GM12873 (cell line): ENCODE data around the gene CLIP4.
A peak's percentile ranks its signal among the peaks of the same experiment; 100 is the strongest.

Experiments used
- TF ChIP-seq, protein P1 (sequence below): IDR thresholded peaks from 2 replicates; pipeline ENCODE4 v1.5.1; 2012; ENCODE audit warnings: low read depth, mild to moderate bottlenecking, moderate library complexity, low read length, control low read depth; ENCODE audit not compliant: insufficient read depth; ENCODE audit errors: missing control alignments

The CLIP4 gene

DNA sequence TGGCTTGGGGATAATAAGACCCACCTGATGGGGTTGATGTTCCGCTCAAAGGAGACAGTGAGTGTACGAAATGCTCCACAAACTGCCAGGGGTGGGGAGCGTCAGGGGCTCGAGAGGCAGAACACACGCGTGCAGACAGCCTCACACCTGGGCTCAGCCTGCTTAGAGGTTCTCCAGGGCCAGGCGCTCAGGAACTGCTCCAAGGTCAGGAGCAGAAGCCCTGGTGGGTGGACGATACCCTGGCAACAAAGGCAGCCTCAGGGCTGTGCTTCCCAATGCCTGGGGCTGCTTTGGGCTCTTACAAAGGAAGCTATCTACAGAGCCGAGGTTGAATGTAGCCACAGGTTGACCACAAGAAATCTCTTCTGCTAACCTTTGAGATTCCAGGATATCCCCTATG lies 114.4 kb downstream of the CLIP4 start:
- TF ChIP-seq, protein P1, sequence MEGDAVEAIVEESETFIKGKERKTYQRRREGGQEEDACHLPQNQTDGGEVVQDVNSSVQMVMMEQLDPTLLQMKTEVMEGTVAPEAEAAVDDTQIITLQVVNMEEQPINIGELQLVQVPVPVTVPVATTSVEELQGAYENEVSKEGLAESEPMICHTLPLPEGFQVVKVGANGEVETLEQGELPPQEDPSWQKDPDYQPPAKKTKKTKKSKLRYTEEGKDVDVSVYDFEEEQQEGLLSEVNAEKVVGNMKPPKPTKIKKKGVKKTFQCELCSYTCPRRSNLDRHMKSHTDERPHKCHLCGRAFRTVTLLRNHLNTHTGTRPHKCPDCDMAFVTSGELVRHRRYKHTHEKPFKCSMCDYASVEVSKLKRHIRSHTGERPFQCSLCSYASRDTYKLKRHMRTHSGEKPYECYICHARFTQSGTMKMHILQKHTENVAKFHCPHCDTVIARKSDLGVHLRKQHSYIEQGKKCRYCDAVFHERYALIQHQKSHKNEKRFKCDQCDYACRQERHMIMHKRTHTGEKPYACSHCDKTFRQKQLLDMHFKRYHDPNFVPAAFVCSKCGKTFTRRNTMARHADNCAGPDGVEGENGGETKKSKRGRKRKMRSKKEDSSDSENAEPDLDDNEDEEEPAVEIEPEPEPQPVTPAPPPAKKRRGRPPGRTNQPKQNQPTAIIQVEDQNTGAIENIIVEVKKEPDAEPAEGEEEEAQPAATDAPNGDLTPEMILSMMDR, result no peak

DNA sequence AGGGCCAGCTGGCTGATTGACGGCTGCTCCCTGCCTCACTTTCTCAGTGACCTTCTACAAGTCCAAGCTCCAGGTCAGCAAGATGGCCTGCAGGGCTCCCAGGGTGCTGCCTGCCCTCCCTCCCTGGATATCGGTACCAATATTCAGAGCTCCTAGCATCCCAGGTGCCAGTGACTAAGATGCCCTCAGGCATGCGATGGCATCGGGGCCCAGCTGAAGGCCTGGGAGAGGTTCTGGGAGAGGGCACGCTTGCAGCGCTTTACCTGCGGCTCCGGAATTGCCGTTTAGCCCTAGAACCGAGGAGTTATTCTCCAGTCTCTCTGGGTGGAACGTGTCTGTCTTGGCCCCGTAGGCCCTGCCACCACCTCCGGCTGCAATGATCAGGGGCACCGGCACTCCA lies 116.8 kb downstream of the CLIP4 start:
- TF ChIP-seq, protein P1, result no peak

DNA sequence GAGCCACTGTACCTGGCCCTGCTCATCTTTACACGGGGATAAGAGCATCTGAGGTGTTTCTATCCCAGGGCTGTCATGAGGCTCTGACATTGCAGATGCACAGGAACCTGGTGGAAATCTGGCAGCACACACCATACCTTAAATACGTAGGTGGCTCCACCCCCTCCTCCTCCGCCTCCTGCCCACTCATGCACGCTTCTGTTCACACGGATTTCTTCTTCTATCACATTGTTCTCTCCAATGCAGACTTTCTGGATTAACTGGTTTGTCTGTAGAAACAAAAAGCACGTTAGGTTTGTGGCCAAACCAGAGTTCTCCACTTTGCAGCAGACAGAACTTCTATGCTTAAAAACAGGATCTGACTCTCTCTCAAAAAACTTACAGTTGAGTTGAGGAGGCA lies 118.2 kb downstream of the CLIP4 start:
- TF ChIP-seq, protein P1, result no peak

DNA sequence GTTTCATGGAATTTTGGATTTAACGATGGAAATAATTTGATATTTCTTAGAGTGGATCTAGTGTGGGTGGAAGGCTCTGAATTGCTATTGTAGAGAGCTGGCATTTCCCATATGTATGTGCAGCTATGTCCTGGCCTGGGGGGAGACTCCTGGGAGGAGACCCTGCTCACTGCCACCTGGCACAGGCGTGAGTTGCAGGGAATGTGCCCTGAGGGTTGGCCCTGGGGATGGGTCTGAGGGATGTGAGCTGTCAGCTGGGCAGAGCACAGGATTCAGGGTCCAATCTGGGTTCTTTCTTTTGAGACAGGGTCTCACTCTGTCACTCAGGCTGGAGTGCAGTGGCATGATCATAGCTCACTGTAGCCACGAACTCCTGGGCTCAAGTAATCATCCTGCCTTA lies 120.2 kb downstream of the CLIP4 start:
- TF ChIP-seq, protein P1, result no peak

DNA sequence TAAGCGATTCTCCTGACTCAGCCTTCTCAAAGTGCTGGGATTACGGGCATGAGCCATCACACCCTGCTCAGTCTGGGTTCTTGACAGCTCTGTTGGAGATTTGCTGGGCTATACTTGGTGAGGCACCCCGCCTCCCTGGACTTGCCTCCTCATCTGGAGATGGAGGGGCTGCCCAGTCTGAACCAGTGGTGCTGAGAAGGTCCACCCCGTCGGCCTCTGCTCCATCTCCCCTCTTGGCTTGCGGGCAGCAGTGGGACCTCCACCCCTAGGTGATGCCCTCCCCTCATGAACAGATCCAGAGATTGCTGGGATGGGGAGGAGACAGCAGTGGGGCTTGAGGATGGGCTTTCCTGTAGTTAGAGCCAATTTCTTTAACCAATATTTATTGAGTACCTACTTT lies 120.9 kb downstream of the CLIP4 start:
- TF ChIP-seq, protein P1, result no peak

DNA sequence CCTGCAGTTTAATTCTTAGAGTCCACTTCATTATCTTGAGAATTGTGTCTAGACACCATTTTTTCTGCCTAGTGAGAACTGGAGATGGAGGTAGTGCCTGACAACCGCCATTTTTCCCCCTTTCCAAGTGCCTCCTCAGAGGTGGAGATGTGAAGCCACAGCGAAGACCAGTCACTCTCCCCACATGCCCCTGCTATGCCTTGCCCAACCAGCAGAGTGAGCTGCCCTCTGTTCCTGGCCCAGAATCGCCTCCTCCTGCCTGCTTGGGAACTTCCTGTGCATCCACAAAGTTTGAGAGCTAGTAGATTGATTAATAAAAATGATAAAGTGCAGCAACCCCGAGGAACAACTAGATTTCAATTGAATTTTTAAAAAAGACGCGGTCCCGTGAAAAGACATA lies 123.3 kb downstream of the CLIP4 start:
- TF ChIP-seq, protein P1, result peak; percentile 87
